GM21529 (cell line): ENCODE results near the gene TCP1.
"Not testable (repeated sequence)": the region's sequence is repeated elsewhere in the genome, so short reads cannot be mapped to it uniquely, and the experiment has no call there.

Source experiments
- ATAC-seq: cut with Tn5 transposase; IDR thresholded peaks from one replicate; pipeline ENCODE4 v1.9.1; 2021; ENCODE audit not compliant: unreplicated experiment

Gene TCP1

DNA sequence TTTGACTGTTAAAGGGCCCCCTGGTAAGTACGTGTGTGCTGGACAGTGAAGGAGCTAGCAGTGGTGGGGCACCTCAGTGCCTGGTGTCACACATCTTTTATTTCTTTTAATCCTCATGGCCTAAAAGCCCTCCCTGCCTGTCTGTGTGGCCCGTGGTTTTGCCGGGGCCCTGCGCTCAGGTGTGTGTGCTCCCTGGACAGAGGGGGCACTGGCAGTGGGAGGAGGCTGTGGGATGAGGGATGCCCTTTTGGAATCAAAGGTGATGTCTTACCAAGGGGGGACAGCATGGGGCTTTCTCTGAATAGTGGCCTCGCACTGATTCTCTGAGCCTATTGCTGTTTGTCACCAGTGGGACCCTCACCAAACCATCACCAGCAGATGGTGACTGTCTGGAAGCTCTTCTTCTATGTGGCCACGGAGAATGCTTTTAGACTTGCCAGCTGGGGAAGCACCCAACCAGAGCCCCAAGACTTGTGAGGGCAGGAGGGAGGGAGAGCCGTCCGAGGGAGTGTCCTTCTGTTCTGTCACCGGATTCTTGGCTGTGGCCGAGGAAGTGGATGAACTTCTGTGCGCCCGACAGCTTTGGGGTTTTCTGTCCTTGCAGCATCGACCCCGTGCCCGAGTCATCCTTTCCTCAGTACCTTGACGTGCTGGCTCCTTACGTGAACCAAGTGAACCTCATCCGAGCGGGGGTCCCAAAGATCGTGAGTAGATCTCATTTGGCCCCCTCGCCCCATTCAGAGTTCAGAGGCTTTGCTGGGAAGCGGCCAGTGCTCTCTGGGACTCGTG lies 28.7 kb upstream of the TCP1 start:
- ATAC-seq = no peak

- ATAC-seq = not testable (repeated sequence)
Observed at GRCh38 chr6:159816775-159817174, 27.4 kb upstream of the TCP1 start.

DNA sequence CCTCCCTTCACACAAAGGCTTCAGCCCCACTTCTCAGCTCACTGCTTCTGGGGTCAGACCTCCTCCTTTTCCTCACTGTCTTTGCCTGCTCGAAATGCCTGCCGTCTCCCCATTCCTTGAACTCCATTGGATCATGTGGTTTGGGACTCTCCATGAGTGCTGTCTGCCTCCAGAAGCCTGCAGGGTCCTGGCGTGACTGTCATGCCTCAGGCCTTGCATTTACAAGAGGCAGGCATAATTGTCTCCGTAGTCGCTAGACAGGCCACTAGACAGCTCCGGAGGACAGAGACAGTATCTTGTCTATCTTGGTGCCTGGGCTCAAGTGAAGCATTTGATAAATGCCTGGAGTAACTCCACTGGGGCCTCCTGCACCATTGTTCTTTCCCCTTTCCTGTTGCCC lies 26.0 kb upstream of the TCP1 start:
- no peak for ATAC-seq

DNA sequence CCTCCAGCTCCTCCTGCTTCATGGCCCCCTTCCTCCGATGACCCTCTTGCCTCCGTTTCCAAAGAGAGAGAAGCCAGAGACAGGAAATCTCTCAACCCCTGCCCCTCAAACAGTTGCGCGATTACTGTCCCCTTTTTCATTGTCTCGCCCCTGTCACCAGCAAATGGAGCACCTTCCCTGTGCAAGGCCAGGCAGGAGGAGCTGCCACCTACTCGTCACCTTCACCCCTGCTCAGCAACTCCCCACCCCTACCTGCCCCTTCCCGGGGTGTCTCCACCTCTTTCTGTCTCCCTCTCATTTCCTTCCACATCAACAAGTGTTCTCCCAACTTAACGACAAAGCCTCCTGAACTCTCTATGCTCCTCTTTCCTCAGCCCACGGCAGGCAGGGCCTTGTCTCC lies 24.4 kb upstream of the TCP1 start:
- ATAC-seq = no peak

DNA sequence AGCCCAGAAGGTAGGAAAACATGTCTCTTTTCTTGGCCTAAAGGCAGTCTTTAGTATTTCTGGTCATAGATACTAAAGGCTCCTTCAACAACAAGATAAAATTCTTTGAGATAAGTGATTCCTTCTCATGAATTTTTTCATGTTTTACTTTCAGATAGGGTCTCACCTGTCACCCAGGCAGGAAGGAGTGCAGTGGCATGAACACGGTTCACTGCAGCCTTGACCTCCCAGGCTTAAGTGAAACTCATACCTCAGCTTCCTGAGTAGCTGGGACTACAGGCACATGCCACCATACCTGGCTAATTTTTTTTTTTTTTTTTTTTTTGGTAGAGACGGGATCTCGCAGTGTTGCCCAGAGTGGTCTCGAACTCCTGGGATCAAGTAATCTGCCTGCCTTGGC lies 19.7 kb upstream of the TCP1 start:
- peak; percentile 56 for ATAC-seq

DNA sequence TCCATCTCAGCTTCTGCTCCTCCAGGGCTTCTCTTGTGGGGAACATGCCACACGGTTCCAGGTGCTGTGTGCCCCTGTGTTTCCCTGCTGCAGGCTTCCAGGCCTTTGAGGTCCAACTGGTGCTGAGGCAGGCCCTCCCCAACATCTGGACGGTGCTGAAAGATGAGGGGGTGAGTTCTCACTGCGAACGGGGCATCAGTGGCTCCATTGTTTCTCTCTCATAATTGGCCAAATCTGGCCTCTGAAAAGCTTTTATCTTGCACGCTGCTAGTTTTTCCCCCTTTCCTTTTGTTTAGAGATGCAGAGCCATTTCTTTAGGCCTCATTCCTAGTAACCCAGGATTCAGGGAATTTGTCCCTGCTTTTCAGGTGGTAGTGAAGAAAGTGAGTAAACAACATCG lies 19.2 kb upstream of the TCP1 start:
- ATAC-seq = no peak

DNA sequence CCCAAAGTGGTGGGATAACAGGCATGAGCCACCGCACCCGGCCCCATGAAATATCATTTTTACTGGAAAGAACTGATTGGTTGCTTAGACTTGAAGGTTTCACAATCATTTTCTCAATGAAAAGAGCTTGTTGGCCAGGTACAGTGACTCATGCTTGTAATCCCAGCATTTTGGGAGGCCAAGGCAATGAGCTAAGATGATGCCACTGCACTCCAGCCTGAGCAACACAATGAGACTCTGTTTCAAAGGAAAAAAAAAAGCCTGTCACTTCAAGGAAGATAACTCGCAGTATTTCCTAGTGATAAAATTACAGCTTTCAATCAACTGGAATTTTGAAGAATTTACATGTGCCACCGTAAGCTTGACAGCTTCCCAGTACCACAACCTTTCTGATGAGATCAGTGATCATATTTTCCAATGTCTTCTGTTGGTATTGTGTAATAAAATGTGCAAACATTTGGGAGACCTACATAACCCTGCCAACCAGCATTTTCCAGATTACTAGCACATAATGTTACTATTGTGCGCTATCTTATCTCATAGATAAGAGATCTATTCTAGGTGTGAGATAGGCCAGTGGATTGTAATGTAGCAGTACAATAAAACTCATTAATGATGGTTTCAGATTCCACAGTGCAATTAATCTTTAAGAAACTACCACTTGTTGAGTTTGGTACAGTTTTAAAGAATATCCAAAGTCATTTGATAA lies 17.9 kb upstream of the TCP1 start:
- no peak for ATAC-seq

DNA sequence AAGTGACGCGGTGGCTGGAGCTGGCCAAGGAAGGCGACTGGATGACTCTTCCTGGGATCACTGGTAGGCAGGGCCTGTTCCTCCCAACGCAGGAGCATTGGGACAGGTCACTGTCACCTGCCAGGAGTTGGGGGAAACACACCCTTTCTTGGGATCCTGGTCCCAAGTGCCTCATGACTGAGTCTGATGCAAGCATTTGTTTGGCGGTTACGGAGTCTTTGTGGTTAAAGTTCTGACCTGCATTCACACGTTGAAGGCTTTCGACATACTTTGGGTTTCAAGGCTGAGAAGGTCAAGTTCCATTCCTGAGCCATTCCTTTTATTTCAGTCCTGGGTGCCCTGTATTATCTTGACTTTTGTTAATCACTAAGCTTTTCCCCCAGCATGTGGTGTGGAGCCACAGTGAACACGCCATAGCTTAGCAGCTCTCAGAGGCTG lies 16.6 kb upstream of the TCP1 start:
- ATAC-seq = no peak

DNA sequence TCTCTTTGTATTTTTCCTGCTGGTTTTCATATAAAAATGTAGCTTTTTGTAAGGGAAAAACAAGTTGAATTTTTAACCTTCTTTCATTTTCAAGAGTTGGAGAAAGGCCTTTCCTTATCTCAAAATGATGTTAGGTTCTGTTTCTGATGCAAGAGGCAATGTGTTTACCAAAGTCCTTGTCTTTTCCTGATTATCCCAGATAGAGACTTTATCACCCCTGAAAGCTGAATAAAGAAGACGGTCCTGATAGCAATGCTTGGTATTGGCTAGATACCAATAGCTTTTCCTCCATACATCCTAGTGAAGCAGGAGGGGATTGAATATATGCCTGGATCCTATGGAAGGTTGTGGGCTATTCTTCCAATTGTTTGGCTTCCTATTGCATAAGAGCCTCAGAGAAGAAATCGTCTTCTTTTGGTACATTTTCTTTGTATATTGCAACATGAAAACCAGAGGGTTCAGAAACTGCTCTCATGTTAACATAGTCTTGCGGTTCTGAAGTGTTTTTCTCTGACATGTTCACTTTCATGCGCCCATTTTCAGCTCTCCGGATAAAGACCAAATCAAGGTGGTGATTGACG lies 16.1 kb upstream of the TCP1 start:
- no peak for ATAC-seq

DNA sequence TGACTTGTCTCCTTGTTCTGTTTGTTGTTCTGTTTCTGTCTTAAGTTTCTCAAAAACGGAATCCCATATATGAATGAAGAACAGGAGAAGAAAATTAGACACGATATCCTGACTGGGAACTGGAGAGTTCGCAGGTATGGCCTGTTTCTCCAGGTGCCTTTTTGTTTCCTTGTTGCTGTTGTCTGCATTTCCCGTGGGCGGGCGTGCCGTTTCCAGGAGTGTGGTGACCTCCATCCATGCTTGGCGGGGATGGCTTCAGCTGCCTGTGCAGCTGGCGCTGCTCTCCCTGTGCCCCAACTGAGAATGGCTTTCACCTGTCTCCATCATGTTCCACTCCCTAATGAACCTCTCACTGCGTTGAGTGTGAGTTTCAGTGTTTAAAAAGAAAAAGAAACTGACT lies 15.1 kb upstream of the TCP1 start:
- no peak for ATAC-seq

DNA sequence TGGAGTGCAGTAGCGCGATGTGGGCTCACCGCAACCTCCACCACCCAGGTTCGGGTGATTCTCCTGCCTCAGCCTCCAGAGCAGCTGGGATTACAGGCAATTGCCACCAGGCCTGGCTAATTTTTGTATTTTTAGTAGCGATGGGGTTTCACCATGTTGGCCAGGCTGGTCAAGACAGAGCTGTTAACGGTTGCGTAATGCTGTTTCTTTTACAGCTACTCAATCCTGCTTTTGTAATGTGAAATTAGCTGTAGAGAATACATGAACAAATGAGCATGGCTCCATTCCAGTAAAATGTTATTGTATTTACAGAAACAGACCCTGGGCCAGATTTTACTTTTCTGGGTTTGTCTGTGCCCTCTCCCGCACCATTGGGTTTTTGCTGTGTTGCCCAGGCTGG lies 12.5 kb upstream of the TCP1 start:
- no peak for ATAC-seq

GRCh38 chr6:159800141-159800865 lies 10.9 kb upstream of the TCP1 start, which contains the start of gene PNLDC1:
Gene PNLDC1, plus strand, starts transcription at chr6:159800276. Its CDS starts 32 bp downstream, at chr6:159800308.
- ATAC-seq = no peak

GRCh38 chr6:159797554-159797953 lies 8.2 kb upstream of the TCP1 start:
- ATAC-seq = no peak

DNA sequence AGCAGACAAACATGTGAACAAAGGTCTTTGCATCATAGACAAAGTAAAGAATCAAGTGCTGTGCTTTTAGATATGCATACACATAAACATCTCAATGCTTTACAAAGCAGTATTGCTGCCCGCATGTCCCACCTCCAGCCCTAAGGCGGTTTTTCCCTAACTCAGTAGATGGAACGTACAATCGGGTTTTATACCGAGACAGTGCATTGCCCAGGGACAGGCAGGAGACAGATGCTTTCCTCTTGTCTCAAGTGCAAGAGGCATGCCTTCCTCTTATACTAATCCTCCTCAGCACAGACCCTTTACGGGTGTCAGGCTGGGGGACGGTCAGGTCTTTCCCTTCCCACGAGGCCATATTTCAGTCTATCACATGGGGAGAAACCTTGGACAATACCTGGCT lies 5.6 kb upstream of the TCP1 start:
- not testable (repeated sequence) for ATAC-seq

- ATAC-seq = no peak
Observed at GRCh38 chr6:159790956-159791598, 1.7 kb upstream of the TCP1 start.

- peak; percentile 82 for ATAC-seq
Observed at GRCh38 chr6:159790149-159790955, 950 bp upstream of the TCP1 start, which contains the start of gene MRPL18. Gene MRPL18, plus strand, starts transcription at chr6:159790467. Its CDS starts 121 bp downstream, at chr6:159790588.

DNA sequence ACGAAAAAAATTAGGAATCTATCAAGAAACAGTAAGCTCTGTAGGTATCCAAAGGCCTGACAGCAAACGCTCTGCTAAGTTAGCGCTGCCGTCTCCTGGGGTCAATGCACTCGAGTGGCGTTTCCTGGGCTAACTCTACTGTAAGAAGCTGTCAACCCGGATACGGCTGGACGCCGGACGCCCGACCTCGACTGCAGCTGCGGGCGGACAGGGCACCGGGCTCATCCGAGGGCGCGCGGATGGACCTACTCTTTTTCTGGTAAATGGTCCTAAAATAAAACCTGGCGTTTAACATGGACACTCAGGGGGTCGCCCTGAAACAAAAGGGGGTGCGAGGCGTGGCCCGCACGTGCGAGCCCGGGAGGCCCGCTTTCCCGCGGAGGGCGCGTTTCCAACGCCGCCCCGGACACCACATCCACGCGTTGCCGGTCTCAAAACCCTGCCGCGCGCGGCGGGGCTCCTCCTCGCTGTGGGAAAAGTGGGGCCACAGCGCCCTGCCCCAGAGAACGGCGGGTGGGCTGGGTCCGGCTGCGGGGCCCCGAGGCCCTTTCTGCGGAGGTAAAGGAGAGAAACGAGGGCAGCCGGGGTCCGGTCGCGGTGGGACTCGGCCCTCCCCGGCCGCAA lies 537 bp downstream of the TCP1 start:
- no peak for ATAC-seq

DNA sequence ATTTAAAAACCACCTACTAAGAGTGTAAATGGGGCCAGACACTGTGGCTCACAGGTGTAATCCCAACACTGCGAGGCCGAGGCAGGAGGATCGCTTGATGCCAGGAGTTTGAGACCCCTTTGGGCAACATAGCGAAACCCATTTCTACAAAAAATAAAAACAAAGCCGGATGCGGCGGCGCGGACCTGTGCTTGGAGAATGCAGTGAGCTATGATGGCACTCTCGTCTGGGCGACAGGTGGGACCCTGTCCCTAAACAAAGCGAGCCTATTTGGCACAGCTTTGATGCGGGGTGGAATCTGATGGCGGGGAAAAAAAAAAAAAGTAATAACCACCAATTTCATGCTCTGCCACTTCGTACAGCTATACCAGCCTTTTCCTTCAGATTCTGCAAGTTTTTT lies 1.1 kb downstream of the TCP1 start:
- ATAC-seq = no peak

- no peak for ATAC-seq
Observed at GRCh38 chr6:159778542-159779103, 10.8 kb downstream of the TCP1 start.
